ACC112 (cell line): ENCODE measurements around the gene ELANE.

Experiments used
- H2AFZ ChIP-seq: fragments of 200-600 bp; sonication (generic); one replicate; pipeline ENCODE4 v1.6.0; 2017; ENCODE audit warnings: antibody characterized with exemption, low read length; ENCODE audit not compliant: unreplicated experiment
- H3K27ac ChIP-seq: fragments of 200-600 bp; sonication (generic); 2 replicates; pipeline ENCODE4 v1.5.1; 2014; ENCODE audit warnings: low read depth, mild to moderate bottlenecking, antibody characterized with exemption, low read length, moderate library complexity
- H3K27me3 ChIP-seq: fragments of 200-600 bp; sonication (generic); 2 replicates; pipeline ENCODE4 v1.6.1; 2014; ENCODE audit warnings: mild to moderate bottlenecking, antibody characterized with exemption, low read length, moderate library complexity, mixed read lengths; ENCODE audit not compliant: insufficient read depth
- H3K36me3 ChIP-seq: fragments of 200-600 bp; sonication (generic); 2 replicates; pipeline ENCODE4 v1.6.1; 2016; ENCODE audit warnings: mild to moderate bottlenecking, antibody characterized with exemption, low read length, moderate library complexity, mixed read lengths; ENCODE audit not compliant: insufficient read depth
- H3K4me1 ChIP-seq: fragments of 200-600 bp; sonication (generic); one replicate; pipeline ENCODE4 v1.6.1; 2016; ENCODE audit warnings: low read length, mixed read lengths; ENCODE audit not compliant: insufficient read depth, unreplicated experiment, control insufficient read depth
- H3K4me3 ChIP-seq: fragments of 200-600 bp; sonication (generic); 2 replicates; pipeline ENCODE4 v1.5.1; 2014; ENCODE audit warnings: mild to moderate bottlenecking, low read depth, low read length
- H3K79me2 ChIP-seq: fragments of 200-600 bp; sonication (generic); one replicate; pipeline ENCODE4 v1.6.0; 2016; ENCODE audit warnings: low read length; ENCODE audit not compliant: control insufficient read depth, unreplicated experiment, insufficient read depth

The ELANE gene

GRCh38 chr19:892894-893689 lies 41.0 kb downstream of the ELANE start, which contains the start of the genes MED16 and RNU6-9:
Gene MED16, minus strand, starts transcription at chr19:893187. Its CDS starts 2,056 bp downstream, at chr19:891131.
Gene RNU6-9, plus strand, starts transcription at chr19:893484.
- Histone ChIP-seq H3K4me1 (no peaks in the 10 kb centered on the region), H3K27ac (peak within 1 kb of the TSS; percentile 89), H2AFZ (peak within 1 kb of the TSS; percentile 91), H3K27me3 (no peaks in the 10 kb centered on the region), H3K36me3 (no peaks in the 10 kb centered on the region), H3K4me3 (peak within 1 kb of the TSS; percentile 92), H3K79me2 (peaks cover 7% of the 10 kb centered on the region)

GRCh38 chr19:896434-896833 lies 44.3 kb downstream of the ELANE start:
- Histone ChIP-seq H3K27me3 (no peaks in the 10 kb centered on the region), H3K79me2 (peaks cover 7% of the 10 kb centered on the region), H3K27ac (no peak overlapping the region), H2AFZ (no peak overlapping the region), H3K4me1 (no peaks in the 10 kb centered on the region), H3K36me3 (no peaks in the 10 kb centered on the region), H3K4me3 (no peak overlapping the region)

GRCh38 chr19:896999-897398 lies 44.9 kb downstream of the ELANE start:
- H3K79me2 ChIP-seq: peaks cover 5% of the 10 kb centered on the region
- H2AFZ ChIP-seq: no peak overlapping the region
- H3K4me3 ChIP-seq: no peak overlapping the region
- H3K4me1 ChIP-seq: no peaks in the 10 kb centered on the region
- H3K27ac ChIP-seq: no peak overlapping the region
- H3K36me3 ChIP-seq: no peaks in the 10 kb centered on the region
- no peaks in the 10 kb centered on the region for H3K27me3 ChIP-seq

- H3K27me3 ChIP-seq: no peaks in the 10 kb centered on the region
- H3K4me1 ChIP-seq: no peaks in the 10 kb centered on the region
- no peak overlapping the region for H3K27ac ChIP-seq
- H3K4me3 ChIP-seq: no peak overlapping the region
- H3K79me2 ChIP-seq: no peaks in the 10 kb centered on the region
- no peaks in the 10 kb centered on the region for H3K36me3 ChIP-seq
- H2AFZ ChIP-seq: no peak overlapping the region
Observed at GRCh38 chr19:897442-898039, 45.4 kb downstream of the ELANE start.

GRCh38 chr19:898663-899062 lies 46.6 kb downstream of the ELANE start:
- H3K27ac ChIP-seq: no peak overlapping the region
- H2AFZ ChIP-seq: no peak overlapping the region
- no peaks in the 10 kb centered on the region for H3K79me2 ChIP-seq
- H3K4me3 ChIP-seq: no peak overlapping the region
- H3K4me1 ChIP-seq: no peaks in the 10 kb centered on the region
- H3K27me3 ChIP-seq: no peaks in the 10 kb centered on the region
- no peaks in the 10 kb centered on the region for H3K36me3 ChIP-seq

- Histone ChIP-seq H3K36me3 (no peaks in the 10 kb centered on the region), H3K79me2 (no peaks in the 10 kb centered on the region), H3K4me3 (no peak overlapping the region), H3K4me1 (no peaks in the 10 kb centered on the region), H3K27me3 (no peaks in the 10 kb centered on the region), H2AFZ (no peak overlapping the region), H3K27ac (no peak overlapping the region)
Observed at GRCh38 chr19:899336-900042, 47.4 kb downstream of the ELANE start.

GRCh38 chr19:900043-900301 lies 47.9 kb downstream of the ELANE start:
- H3K27me3 ChIP-seq: no peaks in the 10 kb centered on the region
- H2AFZ ChIP-seq: no peak overlapping the region
- H3K27ac ChIP-seq: no peak overlapping the region
- H3K4me1 ChIP-seq: no peaks in the 10 kb centered on the region
- no peak overlapping the region for H3K4me3 ChIP-seq
- no peaks in the 10 kb centered on the region for H3K36me3 ChIP-seq
- no peaks in the 10 kb centered on the region for H3K79me2 ChIP-seq

- Histone ChIP-seq H2AFZ (no peak overlapping the region), H3K79me2 (no peaks in the 10 kb centered on the region), H3K36me3 (no peaks in the 10 kb centered on the region), H3K4me3 (no peak overlapping the region), H3K27ac (no peak overlapping the region), H3K27me3 (no peaks in the 10 kb centered on the region), H3K4me1 (no peaks in the 10 kb centered on the region)
Observed at GRCh38 chr19:900302-901111, 48.4 kb downstream of the ELANE start.

GRCh38 chr19:901216-902092 lies 49.4 kb downstream of the ELANE start:
- Histone ChIP-seq H3K79me2 (no peaks in the 10 kb centered on the region), H3K27me3 (no peaks in the 10 kb centered on the region), H3K36me3 (no peaks in the 10 kb centered on the region), H3K4me1 (no peaks in the 10 kb centered on the region), H3K27ac (no peak overlapping the region), H3K4me3 (no peak overlapping the region), H2AFZ (no peak overlapping the region)

- Histone ChIP-seq H3K4me1 (no peaks in the 10 kb centered on the region), H3K4me3 (no peak overlapping the region), H2AFZ (no peak overlapping the region), H3K27ac (no peak overlapping the region), H3K36me3 (no peaks in the 10 kb centered on the region), H3K79me2 (no peaks in the 10 kb centered on the region), H3K27me3 (no peaks in the 10 kb centered on the region)
Observed at GRCh38 chr19:902093-902370, 49.9 kb downstream of the ELANE start.
